Measurements from ENCODE around the gene UBB.

Gene UBB

DNA sequence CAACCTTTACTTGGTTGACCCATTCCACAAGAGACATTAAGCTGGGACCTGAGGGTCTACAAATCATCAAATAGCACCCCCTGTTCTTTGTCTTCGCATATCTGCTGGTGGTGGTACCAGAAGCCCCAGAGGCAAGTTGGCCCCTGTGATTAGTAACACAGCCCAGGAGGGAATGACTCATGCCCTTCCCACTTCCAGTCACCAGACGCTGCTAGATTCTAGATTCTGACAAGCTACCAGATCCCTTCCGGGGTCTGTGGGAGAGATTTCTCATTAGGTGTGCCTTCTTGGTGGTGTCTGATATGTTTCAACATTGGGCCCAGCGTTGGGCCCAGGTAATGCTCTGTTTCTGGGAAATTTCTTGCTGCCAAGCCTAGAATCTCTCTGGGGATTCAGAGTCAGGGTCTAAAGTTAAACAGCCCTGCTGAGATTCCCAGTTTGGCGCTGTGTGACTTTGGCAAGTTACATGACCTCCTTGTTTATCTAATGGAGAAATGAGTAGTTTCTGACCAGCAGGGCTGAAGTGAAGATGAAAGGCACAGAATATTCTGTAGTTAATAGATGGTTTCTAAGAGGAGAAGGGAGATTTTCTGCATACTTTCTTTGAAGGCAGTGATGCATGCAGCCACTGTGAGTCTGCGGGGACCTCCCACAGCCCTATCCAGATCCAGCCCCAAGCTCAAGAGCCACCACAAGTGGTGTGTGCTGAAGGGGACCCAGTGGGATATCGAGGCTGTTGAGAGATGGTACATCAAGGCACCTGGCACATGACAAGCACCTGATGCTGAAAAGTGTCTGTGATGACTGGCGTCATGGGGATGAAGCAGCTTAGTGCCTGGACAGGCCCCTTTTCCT, 38.4 kb downstream of the UBB start:
- DNase-seq (ENCODE audit: low spot score) = no peak

DNA sequence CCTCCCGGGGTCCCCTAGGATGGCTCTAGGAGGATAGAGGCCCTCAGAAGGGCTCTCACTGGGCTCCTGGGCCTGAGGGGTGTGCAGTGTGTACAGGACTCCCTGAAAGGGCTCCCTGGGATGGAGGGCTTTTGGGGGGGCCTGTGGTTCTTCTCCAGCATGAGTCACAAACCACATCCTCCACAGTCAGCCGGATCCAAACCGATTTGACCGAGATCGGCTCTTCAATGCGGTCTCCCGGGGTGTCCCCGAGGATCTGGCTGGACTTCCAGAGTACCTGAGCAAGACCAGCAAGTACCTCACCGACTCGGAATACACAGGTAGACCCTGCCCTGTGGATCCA, 39.0 kb downstream of the UBB start:
- DNase-seq (ENCODE audit: low spot score) = no peak

DNA sequence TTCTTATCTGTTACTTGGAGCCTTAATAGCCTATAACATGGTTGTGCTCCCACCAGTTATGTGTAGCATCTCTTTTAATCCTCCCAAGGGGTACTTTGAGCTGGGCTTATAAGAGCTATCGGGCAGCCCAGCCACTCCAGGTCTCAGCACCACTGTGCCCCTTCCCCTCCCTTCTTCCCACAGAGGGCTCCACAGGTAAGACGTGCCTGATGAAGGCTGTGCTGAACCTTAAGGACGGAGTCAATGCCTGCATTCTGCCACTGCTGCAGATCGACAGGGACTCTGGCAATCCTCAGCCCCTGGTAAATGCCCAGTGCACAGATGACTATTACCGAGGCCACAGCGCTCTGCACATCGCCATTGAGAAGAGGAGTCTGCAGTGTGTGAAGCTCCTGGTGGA, 41.5 kb downstream of the UBB start:
- DNase-seq (ENCODE audit: low spot score) = no peak

DNA sequence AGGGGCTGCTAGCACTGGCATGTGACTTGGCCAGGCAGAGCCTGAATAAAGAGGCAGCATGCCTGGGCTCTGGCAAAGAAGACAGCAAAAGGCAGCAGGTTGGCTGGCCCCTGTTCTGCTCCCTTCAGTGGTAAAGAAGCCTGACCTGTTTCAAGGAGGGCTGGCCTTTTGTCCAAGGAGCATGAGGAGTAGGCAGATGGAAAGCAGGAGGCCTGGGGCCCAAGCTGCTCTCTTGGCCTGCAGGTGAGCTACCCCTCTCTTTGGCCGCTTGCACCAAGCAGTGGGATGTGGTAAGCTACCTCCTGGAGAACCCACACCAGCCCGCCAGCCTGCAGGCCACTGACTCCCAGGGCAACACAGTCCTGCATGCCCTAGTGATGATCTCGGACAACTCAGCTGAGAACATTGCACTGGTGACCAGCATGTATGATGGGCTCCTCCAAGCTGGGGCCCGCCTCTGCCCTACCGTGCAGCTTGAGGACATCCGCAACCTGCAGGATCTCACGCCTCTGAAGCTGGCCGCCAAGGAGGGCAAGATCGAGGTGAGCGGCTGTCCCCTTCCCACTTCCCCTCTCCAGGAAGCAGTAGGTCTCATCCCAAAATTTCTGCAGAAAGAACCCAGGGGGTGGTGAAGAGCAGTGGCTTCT, 42.5 kb downstream of the UBB start:
- DNase-seq (ENCODE audit: low spot score) = no peak

DNA sequence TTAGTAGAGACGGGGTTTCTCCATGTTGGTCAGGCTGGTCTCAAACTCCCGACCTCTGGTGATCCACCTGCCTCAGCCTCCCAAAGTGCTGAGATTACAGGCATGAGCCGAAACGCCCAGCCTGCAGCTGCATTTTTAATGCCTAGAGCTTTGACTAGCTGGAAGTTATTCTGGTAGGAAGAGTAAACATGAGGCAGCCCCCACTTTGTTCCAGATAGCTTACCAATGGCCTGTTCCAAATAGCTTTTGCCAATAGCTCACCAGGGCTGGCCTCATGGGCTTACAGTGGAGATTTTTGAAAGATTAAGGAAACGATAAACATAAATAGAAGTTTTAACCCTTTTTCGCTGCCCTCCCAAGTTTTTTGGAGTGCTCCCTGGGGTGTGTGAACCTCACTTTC, 44.3 kb downstream of the UBB start:
- DNase-seq (ENCODE audit: low spot score) = no peak

DNA sequence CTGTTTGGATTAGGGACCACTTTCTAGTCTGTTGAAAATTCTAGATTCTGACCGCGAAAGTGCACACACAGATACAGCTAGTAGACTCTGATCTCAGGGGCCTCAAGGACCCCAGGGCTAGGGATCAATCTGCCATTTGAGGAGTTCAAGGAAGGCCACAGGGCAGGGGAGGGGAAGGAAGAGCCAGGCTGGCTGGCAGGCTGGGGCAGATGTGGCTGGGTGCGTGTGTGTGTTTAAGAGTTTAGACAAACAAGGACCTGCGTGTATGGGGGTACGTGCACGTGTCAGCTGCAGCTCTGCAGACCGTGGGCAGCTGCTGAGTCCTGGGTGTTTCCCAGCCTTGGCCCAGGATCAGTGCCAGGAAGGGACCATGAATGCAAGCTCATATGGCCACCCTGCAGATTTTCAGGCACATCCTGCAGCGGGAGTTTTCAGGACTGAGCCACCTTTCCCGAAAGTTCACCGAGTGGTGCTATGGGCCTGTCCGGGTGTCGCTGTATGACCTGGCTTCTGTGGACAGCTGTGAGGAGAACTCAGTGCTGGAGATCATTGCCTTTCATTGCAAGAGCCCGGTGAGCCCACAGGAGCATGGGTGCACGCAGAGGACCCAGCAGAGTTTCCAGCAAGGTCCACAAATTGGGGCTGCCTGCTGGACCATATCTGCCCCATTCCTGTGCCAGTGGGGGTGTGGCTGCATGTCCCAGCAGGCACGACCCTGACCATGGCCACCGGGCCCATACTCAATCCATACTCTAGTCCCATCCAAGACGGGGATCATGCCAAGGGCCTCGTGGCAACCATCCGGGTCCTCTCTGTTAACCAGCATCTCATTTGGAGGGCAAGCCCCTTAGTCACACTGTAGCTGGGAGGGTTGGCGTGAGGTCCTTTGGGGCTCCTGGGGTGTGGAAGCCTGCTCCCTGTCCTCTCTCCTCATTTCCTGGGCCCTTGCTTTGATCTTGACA, 45.1 kb downstream of the UBB start:
- no peak for DNase-seq (ENCODE audit: low spot score)

DNA sequence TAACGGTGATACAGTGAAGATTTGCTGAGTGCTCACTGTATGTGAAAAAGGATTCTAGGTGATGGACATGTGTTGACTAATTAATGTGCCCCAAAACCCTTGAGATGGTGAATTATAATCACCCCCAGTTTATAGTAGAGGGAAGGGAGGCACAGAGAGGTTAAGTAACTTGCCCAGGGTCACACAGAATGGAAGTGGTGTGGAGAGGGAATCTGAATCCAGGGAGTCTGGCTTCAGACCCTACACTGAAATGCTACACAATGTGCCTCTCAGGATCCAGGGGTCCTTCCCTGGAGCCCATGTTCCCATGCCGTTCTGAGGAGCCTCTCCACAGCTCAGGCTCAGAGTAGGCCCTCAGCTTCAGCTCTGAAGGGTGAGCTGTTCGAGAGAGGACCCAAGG, 46.1 kb downstream of the UBB start:
- DNase-seq (ENCODE audit: low spot score) = no peak

DNA sequence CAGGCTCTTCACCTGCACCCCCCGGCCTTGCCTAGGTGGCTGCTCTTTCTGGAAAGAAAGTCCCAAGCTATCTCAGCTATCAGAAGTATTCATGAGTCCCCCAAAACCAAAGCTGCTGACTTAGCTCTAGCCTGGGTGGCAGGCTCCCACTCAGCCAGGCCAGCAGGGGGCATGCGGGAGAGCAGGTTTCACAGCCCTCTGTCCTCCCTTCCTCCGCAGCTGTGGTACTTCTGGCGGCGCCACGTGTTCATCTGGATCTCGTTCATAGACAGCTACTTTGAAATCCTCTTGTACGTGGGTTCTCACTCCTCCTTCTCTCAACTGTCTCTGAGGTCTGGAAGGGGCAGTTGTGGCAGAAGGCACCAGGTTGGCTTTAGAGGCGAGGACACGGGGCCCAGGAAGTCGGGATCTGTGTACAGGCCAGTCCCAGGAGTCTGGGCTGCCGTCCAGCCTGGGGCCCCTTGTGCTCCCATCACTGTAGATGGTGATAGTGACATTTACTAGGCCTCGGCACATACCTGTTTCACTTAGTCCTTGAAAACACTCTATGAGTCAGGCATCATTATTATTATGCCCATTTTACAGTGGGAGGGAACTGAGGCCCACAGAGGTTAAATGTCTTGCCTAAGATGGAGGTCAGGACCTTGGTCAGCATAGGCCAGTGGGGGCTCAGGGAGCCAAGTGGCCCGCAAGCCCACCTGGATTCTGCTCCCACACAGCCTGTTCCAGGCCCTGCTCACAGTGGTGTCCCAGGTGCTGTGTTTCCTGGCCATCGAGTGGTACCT, 47.4 kb downstream of the UBB start:
- DNase-seq (ENCODE audit: low spot score) = no peak

DNA sequence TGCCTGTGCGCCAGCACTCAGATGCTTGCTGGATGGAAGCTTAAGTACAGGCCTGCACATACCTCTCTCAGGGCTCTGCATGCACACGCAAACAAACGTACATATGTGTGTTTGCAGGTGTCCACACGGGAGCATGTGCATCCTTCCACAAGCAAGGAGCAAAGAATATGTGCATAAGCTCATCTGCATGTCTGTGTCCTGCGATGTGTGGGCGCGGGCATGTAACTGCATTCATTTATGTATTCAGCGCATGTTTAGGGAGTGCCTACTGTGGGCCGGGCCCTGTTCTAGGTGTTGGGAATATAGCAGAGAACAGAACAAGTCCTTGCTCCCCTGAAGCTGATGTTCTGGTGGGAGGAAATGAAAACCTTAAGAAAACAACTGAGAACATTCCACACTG, 48.2 kb downstream of the UBB start:
- DNase-seq (ENCODE audit: low spot score) = no peak

DNA sequence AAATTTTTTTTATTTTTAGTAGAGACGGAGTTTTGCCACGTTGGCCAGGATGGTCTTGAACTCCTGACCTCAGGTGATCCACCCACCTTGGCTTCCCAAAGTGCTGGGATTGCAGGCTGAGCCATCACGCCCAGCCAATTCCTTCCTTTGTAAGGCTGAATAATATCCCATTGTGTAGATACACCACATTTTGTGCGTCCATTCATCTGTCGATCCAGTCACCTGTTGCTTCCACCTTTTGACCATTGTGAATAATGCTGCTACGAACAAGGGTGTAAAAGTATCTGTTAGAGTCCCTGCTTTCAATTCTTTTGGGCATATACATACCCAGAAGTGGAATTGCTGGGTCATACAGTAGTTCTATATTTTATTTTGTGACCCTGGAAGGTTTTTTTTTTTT, 49.8 kb downstream of the UBB start:
- DNase-seq (ENCODE audit: low spot score) = no peak

DNA sequence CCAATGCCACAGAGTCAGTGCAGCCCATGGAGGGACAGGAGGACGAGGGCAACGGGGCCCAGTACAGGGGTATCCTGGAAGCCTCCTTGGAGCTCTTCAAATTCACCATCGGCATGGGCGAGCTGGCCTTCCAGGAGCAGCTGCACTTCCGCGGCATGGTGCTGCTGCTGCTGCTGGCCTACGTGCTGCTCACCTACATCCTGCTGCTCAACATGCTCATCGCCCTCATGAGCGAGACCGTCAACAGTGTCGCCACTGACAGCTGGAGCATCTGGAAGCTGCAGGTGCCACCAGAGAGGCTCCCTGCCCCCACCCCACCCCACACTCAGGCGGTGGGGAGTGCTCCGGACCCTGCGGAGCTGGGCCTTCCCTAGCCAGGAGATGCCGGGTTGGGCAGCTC, 51.1 kb downstream of the UBB start:
- no peak for DNase-seq (ENCODE audit: low spot score)

All from left forelimb (tissue), 1 donor.